Cardiac muscle cell (in vitro differentiated cells and primary cell): ENCODE data around the gene KCNH6. TPM values are rescaled to one million over a fixed set of nuclear protein-coding genes. Genes with fewer than 3 reads are reported as not detected.
A peak's percentile ranks its signal among the peaks of the same experiment; 100 is the strongest.

Source experiments
- DNase-seq, 2 donors: peaks; one replicate each; pipeline versions ENCODE4 v3.0.0 to v3.0.0-alpha.2; 2010 to 2017; ENCODE audit warnings: low read depth in 1 of 2, low spot score in 1 of 2
- H3K27ac ChIP-seq: fragments of 200-600 bp; sonication (generic); 2 replicates; pipeline ENCODE4 v1.5.1; 2016
- H3K27me3 ChIP-seq: fragments of 200-600 bp; sonication (generic); 2 replicates; pipeline ENCODE4 v1.6.0; 2016; ENCODE audit warnings: control low read depth
- H3K36me3 ChIP-seq: fragments of 200-600 bp; sonication (generic); 2 replicates; pipeline ENCODE4 v1.5.1; 2016; ENCODE audit warnings: control low read depth
- H3K4me1 ChIP-seq: fragments of 200-600 bp; sonication (generic); 2 replicates; pipeline ENCODE4 v1.8.1; 2017; ENCODE audit warnings: low read depth, mild to moderate bottlenecking, mixed run types
- H3K4me3 ChIP-seq: fragments of 200-600 bp; sonication (generic); 2 replicates; pipeline ENCODE4 v1.5.1; 2016; ENCODE audit warnings: mild to moderate bottlenecking
- H3K9me3 ChIP-seq: fragments of 200-600 bp; sonication (generic); 2 replicates; pipeline ENCODE4 v1.5.1; 2017; ENCODE audit warnings: low read depth, mild to moderate bottlenecking, control low read depth
- CTCF ChIP-seq: IDR thresholded peaks from 2 replicates; pipeline ENCODE4 v1.5.1; 2012; ENCODE audit warnings: low read depth, mild to moderate bottlenecking, low read length
- polyA plus RNA-seq: library from polyadenylated mRNA; unstranded; fragments of >200 nt; fragmentation: Nextera tagmentation; extraction: Ambion mirVana; gene quantifications from 2 replicates; pipeline ENCODE4 v1.2.1, GENCODE V29; 2016
- total RNA-seq: library from RNA; depleted of rRNA; stranded (reverse); fragments of >200 nt; gene quantifications from 2 replicates; pipeline ENCODE4 v1.2.3, GENCODE V29; 2016

Gene KCNH6
- total and polyA plus RNA-seq, 2 experiments from 2014 or later: 0.06 to 0.44 TPM

DNA sequence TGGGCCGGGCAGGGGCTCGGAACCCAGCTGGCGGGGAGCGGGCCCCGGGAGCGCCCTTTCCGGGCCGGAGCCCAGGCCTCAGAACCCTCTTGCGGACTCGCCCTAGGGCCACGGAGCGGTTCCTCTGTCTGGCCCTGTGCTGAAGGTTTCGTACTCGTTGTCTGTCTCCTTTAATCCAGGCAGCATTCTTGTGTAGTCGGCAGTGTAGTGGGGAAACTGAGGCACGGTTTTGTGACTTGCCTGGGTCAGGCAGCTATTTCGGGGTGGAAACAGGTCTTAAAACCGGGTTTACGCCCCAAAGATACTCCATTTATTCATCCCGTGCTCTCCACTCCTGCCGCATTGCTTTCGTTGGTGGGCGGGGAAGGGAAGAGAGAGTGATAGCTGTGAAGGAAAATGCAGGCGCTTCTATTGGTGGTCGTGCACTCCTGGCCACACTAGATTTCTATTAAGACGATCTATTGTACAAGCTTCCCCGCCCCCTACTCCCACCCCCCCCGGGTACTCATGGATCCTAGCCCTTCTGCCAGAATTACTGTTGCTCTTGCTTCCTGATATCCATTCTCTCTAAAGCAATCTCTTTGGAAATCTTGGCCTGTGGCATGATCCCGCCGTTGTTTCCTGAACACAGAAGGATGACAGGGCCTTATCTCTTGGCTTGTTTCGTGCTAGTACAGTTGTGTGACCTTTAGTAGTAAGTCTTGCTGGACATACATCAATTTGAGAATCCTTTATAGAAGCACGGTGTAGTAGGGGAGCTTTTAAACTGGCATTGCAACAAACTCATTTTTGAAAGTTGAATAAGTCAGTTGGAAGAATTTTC lies 27.9 kb downstream of the KCNH6 start:
- no peaks in the 10 kb centered on the region for H3K27me3 ChIP-seq
- H3K27ac ChIP-seq: peak overlapping the region; percentile 93
- no peaks in the 10 kb centered on the region for H3K36me3 ChIP-seq
- TF ChIP-seq CTCF: no peak
- peak; percentile 49 to 80 for DNase-seq
- H3K9me3 ChIP-seq: no peaks in the 10 kb centered on the region
- H3K4me3 ChIP-seq: peak overlapping the region; percentile 68
- peaks cover 21% of the 10 kb centered on the region for H3K4me1 ChIP-seq

DNA sequence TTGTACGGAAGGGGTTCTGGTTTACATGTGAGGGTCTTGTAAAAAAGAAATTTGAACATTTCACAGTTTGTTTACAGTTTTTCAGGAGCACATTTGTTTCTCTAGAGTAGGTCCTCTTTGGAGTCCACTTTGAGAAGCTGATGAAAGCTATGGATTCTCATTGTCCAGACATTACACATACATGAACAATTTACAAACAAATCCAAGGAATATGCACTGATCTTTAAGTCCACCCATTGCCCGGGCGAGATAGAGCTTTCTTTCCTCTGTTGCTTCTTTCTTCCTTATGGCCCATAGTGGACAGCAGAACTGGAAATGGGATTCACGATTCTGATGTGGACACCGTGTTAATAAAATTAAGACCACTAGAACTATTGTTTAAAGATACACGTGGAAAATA lies 29.1 kb downstream of the KCNH6 start:
- peak overlapping the region; percentile 93 for H3K27ac ChIP-seq
- H3K36me3 ChIP-seq: no peaks in the 10 kb centered on the region
- no peaks in the 10 kb centered on the region for H3K9me3 ChIP-seq
- peak overlapping the region; percentile 68 for H3K4me3 ChIP-seq
- peak in 1 of 2 donors; percentile 17 for DNase-seq
- H3K4me1 ChIP-seq: peaks cover 21% of the 10 kb centered on the region
- no peak for TF ChIP-seq CTCF
- H3K27me3 ChIP-seq: no peaks in the 10 kb centered on the region

- Histone ChIP-seq H3K4me3 (no peak overlapping the region), H3K9me3 (no peaks in the 10 kb centered on the region), H3K36me3 (no peaks in the 10 kb centered on the region), H3K27me3 (no peaks in the 10 kb centered on the region), H3K4me1 (peaks cover 15% of the 10 kb centered on the region), H3K27ac (no peak overlapping the region)
- TF ChIP-seq CTCF: no peak
- DNase-seq: no peak
These were observed 32.5 kb downstream of the KCNH6 start for GRCh38 chr17:63555500-63556156.

DNA sequence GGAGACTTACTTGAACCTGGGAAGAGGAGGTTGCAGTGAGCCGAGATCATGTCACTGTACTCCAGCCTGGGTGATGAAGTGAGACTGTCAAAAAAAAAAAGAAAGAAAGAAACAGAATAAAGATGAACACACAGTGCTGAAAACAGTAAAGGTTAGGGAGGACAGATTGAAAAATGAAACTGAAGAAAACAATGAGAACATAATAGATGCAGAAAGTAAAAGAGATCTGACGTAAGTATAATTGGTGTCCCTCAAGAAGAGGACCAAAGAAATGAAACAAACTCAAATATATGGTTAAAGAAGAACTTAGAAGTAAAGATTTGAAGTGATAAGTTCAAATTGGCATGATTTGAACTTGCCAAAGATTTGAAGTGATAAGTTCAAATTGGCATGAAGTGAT lies 34.3 kb downstream of the KCNH6 start:
- H3K27me3 ChIP-seq: no peaks in the 10 kb centered on the region
- H3K36me3 ChIP-seq: no peaks in the 10 kb centered on the region
- peaks cover 6% of the 10 kb centered on the region for H3K4me1 ChIP-seq
- TF ChIP-seq CTCF: no peak
- H3K4me3 ChIP-seq: no peak overlapping the region
- no peak overlapping the region for H3K27ac ChIP-seq
- H3K9me3 ChIP-seq: no peaks in the 10 kb centered on the region
- DNase-seq: no peak

GRCh38 chr17:63558441-63558840 lies 35.3 kb downstream of the KCNH6 start:
- no peaks in the 10 kb centered on the region for H3K36me3 ChIP-seq
- H3K4me1 ChIP-seq: no peaks in the 10 kb centered on the region
- no peaks in the 10 kb centered on the region for H3K9me3 ChIP-seq
- DNase-seq: no peak
- no peak overlapping the region for H3K4me3 ChIP-seq
- no peaks in the 10 kb centered on the region for H3K27me3 ChIP-seq
- H3K27ac ChIP-seq: no peak overlapping the region
- no peak for TF ChIP-seq CTCF
